ENCODE measurements around the gene TTC39A.

DNA sequence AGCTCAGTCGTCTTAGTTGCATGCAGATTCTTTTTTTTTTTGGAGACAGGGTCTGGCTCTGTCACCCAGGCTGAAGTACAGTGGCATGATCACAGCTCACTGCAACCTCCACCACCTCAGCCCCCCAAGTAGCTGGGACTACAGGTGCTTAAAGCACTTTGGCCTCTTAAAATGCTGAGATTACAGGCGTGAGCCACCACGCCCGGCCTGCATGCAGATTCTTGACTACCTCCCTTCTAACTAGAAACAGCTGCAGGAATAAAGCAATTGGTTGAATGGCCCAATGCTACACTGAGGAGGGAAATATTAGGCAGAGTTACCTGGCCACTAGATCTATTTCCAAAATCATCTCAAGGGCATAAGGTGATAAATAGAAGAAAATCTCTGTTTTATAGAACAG is 29.5 kb upstream of the TTC39A start:
- TF ChIP-seq, protein P1, sequence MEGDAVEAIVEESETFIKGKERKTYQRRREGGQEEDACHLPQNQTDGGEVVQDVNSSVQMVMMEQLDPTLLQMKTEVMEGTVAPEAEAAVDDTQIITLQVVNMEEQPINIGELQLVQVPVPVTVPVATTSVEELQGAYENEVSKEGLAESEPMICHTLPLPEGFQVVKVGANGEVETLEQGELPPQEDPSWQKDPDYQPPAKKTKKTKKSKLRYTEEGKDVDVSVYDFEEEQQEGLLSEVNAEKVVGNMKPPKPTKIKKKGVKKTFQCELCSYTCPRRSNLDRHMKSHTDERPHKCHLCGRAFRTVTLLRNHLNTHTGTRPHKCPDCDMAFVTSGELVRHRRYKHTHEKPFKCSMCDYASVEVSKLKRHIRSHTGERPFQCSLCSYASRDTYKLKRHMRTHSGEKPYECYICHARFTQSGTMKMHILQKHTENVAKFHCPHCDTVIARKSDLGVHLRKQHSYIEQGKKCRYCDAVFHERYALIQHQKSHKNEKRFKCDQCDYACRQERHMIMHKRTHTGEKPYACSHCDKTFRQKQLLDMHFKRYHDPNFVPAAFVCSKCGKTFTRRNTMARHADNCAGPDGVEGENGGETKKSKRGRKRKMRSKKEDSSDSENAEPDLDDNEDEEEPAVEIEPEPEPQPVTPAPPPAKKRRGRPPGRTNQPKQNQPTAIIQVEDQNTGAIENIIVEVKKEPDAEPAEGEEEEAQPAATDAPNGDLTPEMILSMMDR (IDR thresholded peaks at IDR 0.05): no peak
- no peak for TF ChIP-seq POLR2A (IDR thresholded peaks at IDR 0.05)

Measured in uterus (tissue), 2 donors.